Measurements from ENCODE around the gene NDUFC2. TPM values are rescaled to one million over a fixed set of nuclear protein-coding genes. Genes with fewer than 3 reads are reported as not detected.
"Not testable (repeated sequence)": the region's sequence is repeated elsewhere in the genome, so short reads cannot be mapped to it uniquely, and the experiment has no call there.

NDUFC2 gene
- total RNA-seq, 2 donors from 2014 or later, result 36.9 to 47.1 TPM

GRCh38 chr11:78072455-78072854 is 7.2 kb downstream of the NDUFC2 start:
- ATAC-seq, result no peak
- no peaks in the 10 kb centered on the region for H3K9me3 ChIP-seq (ENCODE audit: control insufficient read depth, low read length, poor library complexity, severe bottlenecking)
- DNase-seq, result no peak
- Mint-ChIP-seq H3K36me3 (ENCODE audit: low read depth) (peaks cover 13% of the 10 kb centered on the region), H3K4me3 (no peak overlapping the region), H3K27me3 (no peaks in the 10 kb centered on the region), H3K27ac (no peak overlapping the region), H3K4me1 (peaks cover 30% of the 10 kb centered on the region)

GRCh38 chr11:78071717-78072116 is 7.9 kb downstream of the NDUFC2 start:
- H3K9me3 ChIP-seq (ENCODE audit: control insufficient read depth, low read length, poor library complexity, severe bottlenecking), result no peaks in the 10 kb centered on the region
- no peak for DNase-seq
- peaks cover 14% of the 10 kb centered on the region for H3K36me3 Mint-ChIP-seq (ENCODE audit: low read depth)
- no peak overlapping the region for H3K4me3 Mint-ChIP-seq
- no peak overlapping the region for H3K27ac Mint-ChIP-seq
- peaks cover 28% of the 10 kb centered on the region for H3K4me1 Mint-ChIP-seq
- ATAC-seq, result no peak
- H3K27me3 Mint-ChIP-seq, result no peaks in the 10 kb centered on the region

- Mint-ChIP-seq H3K36me3 (ENCODE audit: low read depth) (peaks cover 12% of the 10 kb centered on the region), H3K4me1 (peaks cover 20% of the 10 kb centered on the region), H3K4me3 (no peak overlapping the region), H3K27me3 (no peaks in the 10 kb centered on the region), H3K27ac (no peak overlapping the region)
- ATAC-seq, result no peak
- no peak for DNase-seq
- no peaks in the 10 kb centered on the region for H3K9me3 ChIP-seq (ENCODE audit: control insufficient read depth, low read length, poor library complexity, severe bottlenecking)
Observed at GRCh38 chr11:78070621-78071020, 9.0 kb downstream of the NDUFC2 start.

- Mint-ChIP-seq H3K27me3 (no peaks in the 10 kb centered on the region), H3K4me1 (peaks cover 16% of the 10 kb centered on the region), H3K27ac (no peak overlapping the region), H3K36me3 (ENCODE audit: low read depth) (peaks cover 12% of the 10 kb centered on the region), H3K4me3 (no peak overlapping the region)
- H3K9me3 ChIP-seq (ENCODE audit: control insufficient read depth, low read length, poor library complexity, severe bottlenecking), result no peaks in the 10 kb centered on the region
- ATAC-seq (no peak), DNase-seq (no peak)
Observed at GRCh38 chr11:78069465-78069864, 10.2 kb downstream of the NDUFC2 start.

GRCh38 chr11:78067704-78068103 is 12.0 kb downstream of the NDUFC2 start:
- H3K4me1 Mint-ChIP-seq, result peaks cover 19% of the 10 kb centered on the region
- no peaks in the 10 kb centered on the region for H3K27me3 Mint-ChIP-seq
- peak overlapping the region; percentile 79 for H3K27ac Mint-ChIP-seq
- H3K4me3 Mint-ChIP-seq, result no peak overlapping the region
- no peak for DNase-seq
- ATAC-seq, result no peak
- H3K36me3 Mint-ChIP-seq (ENCODE audit: low read depth), result peaks cover 12% of the 10 kb centered on the region
- H3K9me3 ChIP-seq (ENCODE audit: control insufficient read depth, low read length, poor library complexity, severe bottlenecking), result no peaks in the 10 kb centered on the region

- DNase-seq (no peak), ATAC-seq (no peak)
- Mint-ChIP-seq H3K4me1 (peaks cover 10% of the 10 kb centered on the region), H3K27me3 (no peaks in the 10 kb centered on the region), H3K4me3 (no peak overlapping the region), H3K36me3 (ENCODE audit: low read depth) (peaks cover 5% of the 10 kb centered on the region), H3K27ac (no peak overlapping the region)
- H3K9me3 ChIP-seq (ENCODE audit: control insufficient read depth, low read length, poor library complexity, severe bottlenecking), result no peaks in the 10 kb centered on the region
Observed at GRCh38 chr11:78066471-78066870, 13.2 kb downstream of the NDUFC2 start.

- Mint-ChIP-seq H3K4me3 (no peak overlapping the region), H3K36me3 (ENCODE audit: low read depth) (peaks cover 5% of the 10 kb centered on the region), H3K27ac (no peak overlapping the region), H3K27me3 (no peaks in the 10 kb centered on the region), H3K4me1 (peaks cover 10% of the 10 kb centered on the region)
- DNase-seq (no peak), ATAC-seq (no peak)
- no peaks in the 10 kb centered on the region for H3K9me3 ChIP-seq (ENCODE audit: control insufficient read depth, low read length, poor library complexity, severe bottlenecking)
Observed at GRCh38 chr11:78065203-78065602, 14.5 kb downstream of the NDUFC2 start.

- Mint-ChIP-seq H3K4me1 (peaks cover 8% of the 10 kb centered on the region), H3K27ac (peak within 1 kb of the TSS; percentile 67), H3K36me3 (ENCODE audit: low read depth) (peaks cover 2% of the 10 kb centered on the region), H3K4me3 (no peak within 1 kb of the TSS), H3K27me3 (no peaks in the 10 kb centered on the region)
- no peak for DNase-seq
- no peaks in the 10 kb centered on the region for H3K9me3 ChIP-seq (ENCODE audit: control insufficient read depth, low read length, poor library complexity, severe bottlenecking)
- ATAC-seq, result no peak
Observed at GRCh38 chr11:78063440-78064181, 16.1 kb downstream of the NDUFC2 start, which contains the start of gene THRSP. THRSP (plus strand) TSS chr11:78063861; CDS start chr11:78063882, 21 bp downstream.

GRCh38 chr11:78062671-78063070 is 17.0 kb downstream of the NDUFC2 start:
- H3K36me3 Mint-ChIP-seq (ENCODE audit: low read depth), result peaks cover 2% of the 10 kb centered on the region

GRCh38 chr11:78061921-78062311 is 17.7 kb downstream of the NDUFC2 start:
- H3K27ac Mint-ChIP-seq, result peak overlapping the region; percentile 4
- no peak for ATAC-seq
- no peak for DNase-seq
- no peak overlapping the region for H3K4me3 Mint-ChIP-seq
- H3K36me3 Mint-ChIP-seq (ENCODE audit: low read depth), result no peaks in the 10 kb centered on the region
- H3K27me3 Mint-ChIP-seq, result no peaks in the 10 kb centered on the region
- peaks cover 6% of the 10 kb centered on the region for H3K4me1 Mint-ChIP-seq
- no peaks in the 10 kb centered on the region for H3K9me3 ChIP-seq (ENCODE audit: control insufficient read depth, low read length, poor library complexity, severe bottlenecking)

More at GRCh38 chr11:78062671-78063070, 17.0 kb downstream of the NDUFC2 start:
- Mint-ChIP-seq H3K4me1 (peaks cover 7% of the 10 kb centered on the region), H3K27ac (no peak overlapping the region), H3K4me3 (no peak overlapping the region), H3K27me3 (no peaks in the 10 kb centered on the region)
- DNase-seq (no peak), ATAC-seq (no peak)
- H3K9me3 ChIP-seq (ENCODE audit: control insufficient read depth, low read length, poor library complexity, severe bottlenecking), result no peaks in the 10 kb centered on the region

GRCh38 chr11:78061088-78061920 is 18.4 kb downstream of the NDUFC2 start:
- H3K27ac Mint-ChIP-seq, result no peak overlapping the region
- no peaks in the 10 kb centered on the region for H3K9me3 ChIP-seq (ENCODE audit: control insufficient read depth, low read length, poor library complexity, severe bottlenecking)
- H3K27me3 Mint-ChIP-seq, result no peaks in the 10 kb centered on the region
- H3K4me3 Mint-ChIP-seq, result no peak overlapping the region
- no peaks in the 10 kb centered on the region for H3K36me3 Mint-ChIP-seq (ENCODE audit: low read depth)
- ATAC-seq, result no peak
- no peak for DNase-seq
- peaks cover 3% of the 10 kb centered on the region for H3K4me1 Mint-ChIP-seq

GRCh38 chr11:78060533-78060932 is 19.1 kb downstream of the NDUFC2 start:
- ATAC-seq (no peak), DNase-seq (no peak)
- H3K4me1 Mint-ChIP-seq, result peaks cover 3% of the 10 kb centered on the region
- H3K27me3 Mint-ChIP-seq, result no peaks in the 10 kb centered on the region
- no peaks in the 10 kb centered on the region for H3K9me3 ChIP-seq (ENCODE audit: control insufficient read depth, low read length, poor library complexity, severe bottlenecking)
- H3K27ac Mint-ChIP-seq, result no peak overlapping the region
- H3K36me3 Mint-ChIP-seq (ENCODE audit: low read depth), result no peaks in the 10 kb centered on the region
- H3K4me3 Mint-ChIP-seq, result no peak overlapping the region

- H3K9me3 ChIP-seq (ENCODE audit: control insufficient read depth, low read length, poor library complexity, severe bottlenecking); H3K4me3 Mint-ChIP-seq; DNase-seq; ATAC-seq; H3K36me3 Mint-ChIP-seq (ENCODE audit: low read depth); H3K4me1 Mint-ChIP-seq; H3K27me3 Mint-ChIP-seq: not testable (repeated sequence)
- H3K27ac Mint-ChIP-seq, result peak overlapping the region; percentile 8
Observed at GRCh38 chr11:78059749-78060328, 19.8 kb downstream of the NDUFC2 start.
